Large intestine (tissue), 3 donors: ENCODE measurements around the gene RPL7L1. TPM values are rescaled to one million over a fixed set of nuclear protein-coding genes. Genes with fewer than 3 reads are reported as not detected.
A peak's percentile ranks its signal among the peaks of the same experiment; 100 is the strongest.
"Not testable (repeated sequence)": the region's sequence is repeated elsewhere in the genome, so short reads cannot be mapped to it uniquely, and the experiment has no call there.

Experiments
- DNase-seq, 2 donors: peaks; one replicate each; pipeline versions ENCODE4 v3.0.0 to v3.0.0-alpha.2; 2013
- H3K27ac ChIP-seq: one replicate; pipeline ENCODE4 v1.5.1; 2013; ENCODE audit warnings: low read length
- H3K27me3 ChIP-seq: 2 replicates; pipeline ENCODE4 v1.6.1; 2013; ENCODE audit warnings: low read length; ENCODE audit not compliant: control insufficient read depth, insufficient read depth
- H3K36me3 ChIP-seq: 2 replicates; pipeline ENCODE4 v1.6.1; 2013; ENCODE audit warnings: low read length; ENCODE audit not compliant: control insufficient read depth, insufficient read depth
- H3K4me1 ChIP-seq: one replicate; pipeline ENCODE4 v1.6.1; 2013; ENCODE audit warnings: low read length; ENCODE audit not compliant: control insufficient read depth, insufficient read depth
- H3K4me3 ChIP-seq: one replicate; pipeline ENCODE4 v1.5.1; 2013; ENCODE audit warnings: low read length
- H3K9me3 ChIP-seq: one replicate; pipeline ENCODE4 v1.6.1; 2013; ENCODE audit warnings: mild to moderate bottlenecking, low read depth, low read length, moderate library complexity; ENCODE audit not compliant: control insufficient read depth
- WGBS: methylation state at CpG from one replicate; pipeline ENCODE4 v1.1.5; 2013; ENCODE audit warnings: low lambda C conversion rate; ENCODE audit not compliant: insufficient coverage; 5-methylcytosine and 5-hydroxymethylcytosine counted together
- polyA plus RNA-seq: library from polyadenylated mRNA; unstranded; fragments of 120-200 nt; gene quantifications from one replicate; pipeline ENCODE4 v1.2.1, GENCODE V29; 2013

The RPL7L1 gene
- polyA plus RNA-seq, 1 donor: 90.6 TPM

- H3K27me3 ChIP-seq: no peaks in the 10 kb centered on the region
- no peaks in the 10 kb centered on the region for H3K4me1 ChIP-seq
- no peaks in the 10 kb centered on the region for H3K9me3 ChIP-seq
- no peak overlapping the region for H3K4me3 ChIP-seq
- no CpG with 5 or more reads among the region's 6 CpGs for WGBS
- no peak overlapping the region for H3K27ac ChIP-seq
- DNase-seq: no peak
- peaks cover 70% of the 10 kb centered on the region for H3K36me3 ChIP-seq
Measured at GRCh38 chr6:42860481-42860880, 18.9 kb upstream of the RPL7L1 start.

GRCh38 chr6:42864602-42865001 lies 14.8 kb upstream of the RPL7L1 start:
- no peaks in the 10 kb centered on the region for H3K27me3 ChIP-seq
- WGBS: no CpG with 5 or more reads among the region's 8 CpGs
- no peak for DNase-seq
- H3K9me3 ChIP-seq: no peaks in the 10 kb centered on the region
- H3K36me3 ChIP-seq: peaks cover 58% of the 10 kb centered on the region
- no peak overlapping the region for H3K4me3 ChIP-seq
- H3K27ac ChIP-seq: no peak overlapping the region
- H3K4me1 ChIP-seq: no peaks in the 10 kb centered on the region

- no peak overlapping the region for H3K4me3 ChIP-seq
- WGBS: no CpG with 5 or more reads among the region's 2 CpGs
- no peaks in the 10 kb centered on the region for H3K9me3 ChIP-seq
- peaks cover 9% of the 10 kb centered on the region for H3K4me1 ChIP-seq
- H3K27me3 ChIP-seq: no peaks in the 10 kb centered on the region
- H3K36me3 ChIP-seq: peaks cover 17% of the 10 kb centered on the region
- no peak overlapping the region for H3K27ac ChIP-seq
- no peak for DNase-seq
Measured at GRCh38 chr6:42870145-42870936, 9.1 kb upstream of the RPL7L1 start.

- peak; percentile 51 to 80 for DNase-seq
- WGBS: no CpG with 5 or more reads among the region's 3 CpGs
- Histone ChIP-seq H3K4me1 (peaks cover 9% of the 10 kb centered on the region), H3K27me3 (no peaks in the 10 kb centered on the region), H3K4me3 (no peak overlapping the region), H3K27ac (peak overlapping the region; percentile 57), H3K9me3 (no peaks in the 10 kb centered on the region), H3K36me3 (peaks cover 13% of the 10 kb centered on the region)
Measured at GRCh38 chr6:42871711-42872110, 7.7 kb upstream of the RPL7L1 start.

- Histone ChIP-seq H3K36me3 (peaks cover 4% of the 10 kb centered on the region), H3K9me3 (no peaks in the 10 kb centered on the region), H3K27ac (no peak overlapping the region), H3K4me1 (peaks cover 9% of the 10 kb centered on the region), H3K4me3 (no peak overlapping the region), H3K27me3 (no peaks in the 10 kb centered on the region)
- DNase-seq: no peak
- WGBS: 92% methylated on average over 2 of the region's 2 CpGs
Measured at GRCh38 chr6:42873313-42873712, 6.1 kb upstream of the RPL7L1 start.

GRCh38 chr6:42877695-42878094 lies 1.7 kb upstream of the RPL7L1 start:
- WGBS: no CpG with 5 or more reads among the region's 3 CpGs
- Histone ChIP-seq H3K27me3 (no peaks in the 10 kb centered on the region), H3K9me3 (no peaks in the 10 kb centered on the region), H3K4me1 (no peaks in the 10 kb centered on the region), H3K27ac (no peak overlapping the region), H3K36me3 (peaks cover 7% of the 10 kb centered on the region), H3K4me3 (no peak overlapping the region)
- DNase-seq: no peak

GRCh38 chr6:42880240-42880817 lies 913 bp downstream of the RPL7L1 start:
- H3K4me1 ChIP-seq, H3K27me3 ChIP-seq, H3K9me3 ChIP-seq, DNase-seq: not testable (repeated sequence)
- Histone ChIP-seq H3K27ac (peak overlapping the region; percentile 81), H3K4me3 (peak overlapping the region; percentile 89), H3K36me3 (peaks cover 31% of the 10 kb centered on the region)
- no CpG with 5 or more reads among the region's 25 CpGs for WGBS

- H3K36me3 ChIP-seq: peaks cover 37% of the 10 kb centered on the region
- H3K4me1 ChIP-seq, H3K9me3 ChIP-seq, H3K27ac ChIP-seq, DNase-seq, H3K27me3 ChIP-seq: not testable (repeated sequence)
- peak overlapping the region; percentile 89 for H3K4me3 ChIP-seq
- no CpG with 5 or more reads among the region's 12 CpGs for WGBS
Measured at GRCh38 chr6:42880871-42881270, 1.5 kb downstream of the RPL7L1 start.

- no peaks in the 10 kb centered on the region for H3K27me3 ChIP-seq
- no CpG with 5 or more reads among the region's 4 CpGs for WGBS
- DNase-seq: no peak
- H3K27ac ChIP-seq: no peak overlapping the region
- H3K4me1 ChIP-seq: peaks cover 3% of the 10 kb centered on the region
- peaks cover 45% of the 10 kb centered on the region for H3K36me3 ChIP-seq
- no peak overlapping the region for H3K4me3 ChIP-seq
- peaks cover 3% of the 10 kb centered on the region for H3K9me3 ChIP-seq
Measured at GRCh38 chr6:42885702-42886101, 6.3 kb downstream of the RPL7L1 start.

- not testable (repeated sequence) for H3K4me1 ChIP-seq, H3K27me3 ChIP-seq, DNase-seq, H3K9me3 ChIP-seq, H3K27ac ChIP-seq, H3K4me3 ChIP-seq
- no CpG with 5 or more reads among the region's 4 CpGs for WGBS
- H3K36me3 ChIP-seq: peaks cover 33% of the 10 kb centered on the region
Measured at GRCh38 chr6:42888201-42888600, 8.8 kb downstream of the RPL7L1 start.

GRCh38 chr6:42889815-42890214 lies 10.4 kb downstream of the RPL7L1 start:
- WGBS: 75% methylated on average over 2 of the region's 4 CpGs
- Histone ChIP-seq H3K4me3 (peak overlapping the region; percentile 97), H3K27me3 (no peaks in the 10 kb centered on the region), H3K4me1 (peaks cover 18% of the 10 kb centered on the region), H3K9me3 (peaks cover 3% of the 10 kb centered on the region), H3K27ac (peak overlapping the region; percentile 97), H3K36me3 (peaks cover 17% of the 10 kb centered on the region)
- DNase-seq: no peak
